NCI-H510A treated with DMSO at 0.1 percent for 48 hours (cell line): Measurements from ENCODE around the gene BLACAT1.
A peak's percentile ranks its signal among the peaks of the same experiment; 100 is the strongest.

Experiments
- DNase-seq: peaks from one replicate; lab custom pipeline; 2025; lab: John Stamatoyannopoulos, UW

BLACAT1 gene

DNA sequence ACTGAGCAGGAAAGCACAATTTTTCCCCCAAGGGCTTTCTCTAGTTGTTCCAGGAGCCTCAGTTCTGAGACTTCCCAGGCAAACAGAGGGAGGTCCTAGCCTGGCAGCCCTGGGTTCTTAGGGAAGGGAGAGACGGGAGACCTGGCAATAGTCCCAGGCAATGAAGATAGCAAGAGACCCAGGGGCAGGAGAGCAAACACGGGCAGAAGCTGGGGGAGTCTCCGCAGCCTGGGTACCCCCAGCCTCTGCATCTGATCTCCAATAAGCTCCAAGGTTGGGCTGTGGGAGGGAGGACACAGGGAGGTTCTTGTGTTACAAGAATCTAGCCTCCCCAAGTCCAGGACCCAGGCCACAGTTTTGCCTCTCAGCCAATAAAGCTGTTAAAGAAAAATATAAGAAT is 2.4 kb downstream of the BLACAT1 start:
- DNase-seq: no peak

DNA sequence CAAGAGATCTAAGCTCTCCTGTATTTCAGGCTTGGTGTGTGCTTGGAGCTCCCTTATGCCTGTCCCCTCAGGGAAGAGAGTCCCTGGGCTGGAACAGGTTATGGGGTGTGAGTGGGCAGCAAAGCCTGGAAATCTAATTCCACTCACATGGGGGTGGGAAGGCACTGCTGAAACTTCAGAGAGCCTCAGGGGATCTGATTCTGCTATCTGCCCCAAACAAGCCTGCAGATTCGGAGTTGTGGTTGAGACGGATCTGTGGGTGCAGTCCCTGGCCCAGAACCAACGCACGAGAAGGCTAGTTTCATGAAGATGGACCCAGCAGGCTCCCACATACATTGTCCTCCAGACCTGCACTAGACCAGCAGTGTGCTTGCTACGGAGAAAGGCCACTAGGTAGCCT is 2.9 kb downstream of the BLACAT1 start:
- no peak for DNase-seq

DNA sequence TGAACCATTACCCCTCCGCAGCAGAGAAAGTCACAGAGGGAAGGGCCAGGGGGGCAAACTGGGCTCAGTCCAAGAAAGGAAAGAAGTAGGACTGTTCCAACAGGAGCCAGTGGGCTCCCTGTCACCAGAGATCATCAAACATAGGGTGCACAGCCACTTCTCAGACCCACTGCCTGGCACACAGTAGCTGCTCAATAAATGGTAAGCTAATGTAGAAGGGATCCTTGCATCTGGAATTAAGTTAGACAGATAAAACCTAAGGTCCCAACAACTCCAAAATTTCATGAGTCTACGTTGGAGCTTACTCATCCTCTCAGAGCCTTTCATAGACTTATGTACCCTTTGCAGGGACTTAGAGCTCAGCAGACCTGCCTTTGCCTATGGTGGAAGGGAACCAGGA is 3.5 kb downstream of the BLACAT1 start:
- no peak for DNase-seq

GRCh38 chr1:205451759-205452164 is 4.1 kb downstream of the BLACAT1 start:
- DNase-seq: peak; percentile 35

DNA sequence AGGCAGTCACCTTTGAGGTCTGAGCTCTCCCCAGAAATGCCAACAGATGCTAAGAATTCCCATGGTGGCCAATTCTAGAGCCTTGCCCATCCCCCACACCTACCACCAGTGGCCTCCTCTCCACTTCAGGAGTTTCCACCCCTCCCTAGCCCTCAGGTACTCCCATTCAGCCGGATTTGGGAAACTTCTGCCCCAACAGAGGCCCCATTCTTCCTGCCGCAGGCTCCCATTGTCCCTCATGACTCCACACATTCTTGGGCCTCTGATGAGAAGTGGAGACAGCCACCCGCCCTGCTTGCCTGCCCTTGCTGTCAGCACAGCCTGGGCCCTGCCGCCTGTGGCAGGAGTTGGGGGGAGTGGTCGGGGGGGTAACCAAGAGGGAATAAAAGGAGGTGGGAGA is 4.6 kb downstream of the BLACAT1 start:
- DNase-seq: no peak

- peak; percentile 43 for DNase-seq
Observed at GRCh38 chr1:205450448-205450847, 5.4 kb downstream of the BLACAT1 start.

GRCh38 chr1:205449750-205450443 is 5.9 kb downstream of the BLACAT1 start:
- DNase-seq: peak; percentile 86

GRCh38 chr1:205449254-205449749 is 6.5 kb downstream of the BLACAT1 start:
- no peak for DNase-seq

- DNase-seq: no peak
Observed at GRCh38 chr1:205448540-205449253, 7.1 kb downstream of the BLACAT1 start.

GRCh38 chr1:205447457-205448341 is 8.1 kb downstream of the BLACAT1 start:
- no peak for DNase-seq

- DNase-seq: no peak
Observed at GRCh38 chr1:205446828-205447227, 9.0 kb downstream of the BLACAT1 start.

DNA sequence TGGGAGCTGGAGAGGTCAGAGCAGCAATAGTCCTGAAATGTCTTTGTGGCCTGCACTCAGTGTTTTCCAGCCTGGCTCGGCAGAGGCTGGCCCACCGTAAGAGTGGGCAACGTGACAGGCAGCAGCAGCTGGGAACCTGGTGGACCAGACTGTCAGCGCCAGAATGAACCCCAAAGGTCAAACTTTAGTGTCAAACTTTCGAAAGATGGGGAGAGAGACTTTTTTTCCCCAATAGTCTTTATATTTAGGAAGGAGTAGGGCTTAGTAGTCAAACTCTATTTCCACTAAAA is 10.3 kb downstream of the BLACAT1 start:
- no peak for DNase-seq

DNA sequence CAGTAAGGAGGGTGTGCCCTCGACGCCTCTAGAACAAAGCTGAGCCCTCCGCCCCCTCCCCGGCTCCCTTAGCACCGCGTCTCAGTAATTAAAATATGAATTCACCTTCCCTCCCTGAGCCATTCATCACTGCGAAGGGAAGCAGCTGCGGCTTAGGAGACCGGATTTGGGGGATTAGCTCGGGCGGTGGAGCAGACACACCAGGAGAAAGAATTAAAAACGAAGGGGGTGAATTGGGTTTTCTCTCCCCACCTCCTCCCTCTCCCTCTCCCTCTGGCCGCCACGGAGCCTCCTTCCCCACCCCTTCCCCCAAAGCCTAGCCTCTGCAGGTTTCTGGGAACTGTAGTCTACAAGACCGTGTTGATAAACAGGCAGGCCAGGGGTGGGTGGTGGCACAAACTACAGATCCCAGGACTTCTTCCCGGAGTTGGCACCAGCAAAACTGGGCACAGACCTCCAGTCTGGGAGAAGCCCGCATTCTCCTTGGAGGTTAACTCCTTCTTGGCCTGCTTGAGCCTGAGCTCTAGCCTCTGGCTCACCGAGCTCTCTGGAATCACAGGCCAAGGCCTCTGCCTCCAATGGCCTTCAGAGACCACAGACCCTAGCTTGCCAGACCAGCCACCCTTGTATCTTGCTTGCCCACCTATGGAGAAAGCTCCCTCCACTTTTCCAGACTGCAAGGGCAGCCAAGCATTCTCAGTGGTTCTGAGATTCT is 10.8 kb downstream of the BLACAT1 start:
- DNase-seq: peak; percentile 54

DNA sequence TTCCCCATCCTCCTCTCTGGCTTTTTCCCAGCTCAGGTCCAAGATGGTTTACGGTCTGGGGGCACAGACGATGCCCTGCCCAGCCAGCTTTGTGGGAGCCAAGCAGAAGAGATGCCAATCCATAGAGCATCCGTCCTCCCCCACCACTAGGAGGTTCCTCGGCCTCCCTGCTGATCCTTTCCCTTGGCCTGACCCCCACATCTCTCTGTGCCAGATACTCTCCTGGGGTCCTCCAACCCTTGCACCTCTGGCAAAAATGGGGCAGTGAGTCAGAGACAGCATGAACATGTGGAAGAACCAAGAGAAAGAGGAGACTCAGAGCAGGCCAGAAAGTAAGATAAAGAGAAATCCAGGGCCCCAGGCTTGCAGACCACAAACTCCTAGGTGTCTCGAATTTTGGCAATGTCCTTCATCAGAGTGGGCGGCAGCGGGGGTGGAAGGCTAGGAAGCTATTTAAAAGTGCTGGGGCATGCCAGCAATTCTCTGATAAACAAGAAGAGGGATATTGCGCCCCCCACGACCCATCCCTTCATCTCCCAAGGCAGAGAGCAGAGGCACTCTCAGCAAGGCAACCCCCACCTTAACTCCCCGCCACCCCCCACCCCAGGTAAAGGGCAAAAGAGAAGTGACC is 11.4 kb downstream of the BLACAT1 start:
- DNase-seq: no peak

DNA sequence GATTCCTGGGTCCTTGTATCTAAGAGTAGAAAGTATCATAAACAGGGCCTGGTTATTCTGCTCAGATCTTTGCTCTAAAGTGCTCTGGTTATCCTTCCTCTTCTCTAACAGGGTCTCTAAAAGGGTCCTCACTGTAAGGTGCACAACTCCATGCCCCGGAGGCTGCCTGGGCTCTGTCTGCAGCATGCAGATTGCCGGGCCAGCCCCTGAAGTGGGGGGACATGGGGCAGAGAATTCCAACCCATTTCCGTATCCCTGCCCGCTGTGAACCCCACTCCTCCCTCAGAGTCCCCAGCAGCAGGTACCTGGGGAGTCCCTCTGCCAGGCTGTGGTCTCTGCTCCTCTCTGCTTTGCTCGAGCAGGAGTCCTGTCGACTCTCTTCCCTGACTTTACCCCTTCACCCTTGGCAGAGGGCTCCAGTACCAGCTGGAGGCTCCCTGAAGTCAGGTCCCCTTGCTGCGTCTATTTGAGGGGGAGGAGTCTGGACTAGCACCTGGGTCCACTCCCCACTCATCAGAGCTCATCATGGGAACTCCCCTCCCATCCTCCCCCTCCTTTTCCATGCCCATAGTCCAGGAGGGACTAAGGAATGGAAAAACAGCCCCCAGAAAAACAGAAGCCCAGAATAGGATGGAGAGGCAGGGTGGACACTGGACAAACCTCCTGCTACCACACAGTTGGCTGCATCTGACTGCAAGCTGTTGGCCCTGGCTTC is 12.1 kb downstream of the BLACAT1 start:
- peak; percentile 63 for DNase-seq

GRCh38 chr1:205442051-205442725 is 13.7 kb downstream of the BLACAT1 start:
- peak; percentile 79 for DNase-seq

DNA sequence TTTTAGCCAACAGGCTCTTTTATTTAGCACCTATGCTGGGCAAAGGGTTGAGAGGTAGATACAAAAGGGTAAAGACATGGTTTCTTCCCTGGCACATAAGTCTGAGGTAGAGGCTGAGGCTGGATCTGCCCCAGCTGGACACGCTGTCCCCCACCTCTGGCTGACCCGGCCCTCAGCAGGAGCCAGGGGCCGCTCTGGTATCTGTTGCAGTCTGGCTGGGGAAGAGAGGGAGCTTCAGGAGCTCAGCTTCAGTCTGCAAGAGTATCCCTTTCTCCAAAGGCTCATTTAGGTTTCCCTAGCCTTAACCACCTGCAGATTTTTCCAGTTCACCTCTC is 14.2 kb downstream of the BLACAT1 start:
- peak; percentile 65 for DNase-seq

GRCh38 chr1:205441318-205441633 is 14.6 kb downstream of the BLACAT1 start:
- no peak for DNase-seq

DNA sequence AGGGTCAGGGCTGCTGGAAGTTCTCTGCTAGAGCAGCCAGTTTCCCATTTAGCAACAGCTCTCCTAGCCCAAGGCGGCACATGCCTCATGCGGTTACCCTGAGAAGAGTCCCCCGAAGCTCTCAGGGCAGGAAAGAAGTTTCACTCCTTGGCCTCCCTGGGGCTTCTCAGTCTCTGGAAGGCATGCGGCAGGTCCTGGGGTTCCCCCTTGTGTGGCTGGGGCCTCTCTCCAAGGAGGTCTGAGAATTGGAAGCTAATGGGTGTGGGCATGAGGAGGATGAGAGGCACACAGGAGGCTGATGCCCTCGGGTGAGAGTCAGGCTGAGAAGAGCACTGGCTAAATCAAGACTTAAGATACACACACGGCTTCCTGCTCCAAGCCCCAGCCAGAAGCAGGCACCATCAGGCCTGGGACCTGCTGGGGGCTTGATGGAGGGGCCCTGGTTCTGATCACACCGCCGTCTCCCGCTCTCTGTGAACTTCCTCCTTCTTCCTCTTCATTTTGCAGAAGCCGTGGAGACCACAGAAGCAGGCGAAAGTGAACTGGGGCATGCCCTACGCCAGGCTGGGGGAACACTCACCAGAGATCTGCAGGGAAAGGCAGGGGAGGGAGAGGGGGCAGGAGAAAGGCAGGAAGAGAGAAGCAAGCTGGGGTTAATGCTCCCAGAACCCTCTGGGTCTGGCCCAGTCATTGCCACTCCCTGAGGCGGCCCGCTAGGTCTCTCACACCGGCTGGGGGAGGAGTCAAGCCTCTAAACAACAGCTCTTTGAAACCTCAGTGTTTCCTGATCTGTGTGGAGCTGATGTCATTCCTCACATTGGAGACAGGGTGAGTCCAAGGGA is 15.1 kb downstream of the BLACAT1 start:
- peak; percentile 94 for DNase-seq

- no peak for DNase-seq
Observed at GRCh38 chr1:205440121-205440475, 15.7 kb downstream of the BLACAT1 start.
